ENCODE data around the gene SASH1. TPM values are rescaled to one million over a fixed set of nuclear protein-coding genes. Genes with fewer than 3 reads are reported as not detected.

The SASH1 gene
- total RNA-seq, 1 donor from 2014 or later, result 28.7 TPM

DNA sequence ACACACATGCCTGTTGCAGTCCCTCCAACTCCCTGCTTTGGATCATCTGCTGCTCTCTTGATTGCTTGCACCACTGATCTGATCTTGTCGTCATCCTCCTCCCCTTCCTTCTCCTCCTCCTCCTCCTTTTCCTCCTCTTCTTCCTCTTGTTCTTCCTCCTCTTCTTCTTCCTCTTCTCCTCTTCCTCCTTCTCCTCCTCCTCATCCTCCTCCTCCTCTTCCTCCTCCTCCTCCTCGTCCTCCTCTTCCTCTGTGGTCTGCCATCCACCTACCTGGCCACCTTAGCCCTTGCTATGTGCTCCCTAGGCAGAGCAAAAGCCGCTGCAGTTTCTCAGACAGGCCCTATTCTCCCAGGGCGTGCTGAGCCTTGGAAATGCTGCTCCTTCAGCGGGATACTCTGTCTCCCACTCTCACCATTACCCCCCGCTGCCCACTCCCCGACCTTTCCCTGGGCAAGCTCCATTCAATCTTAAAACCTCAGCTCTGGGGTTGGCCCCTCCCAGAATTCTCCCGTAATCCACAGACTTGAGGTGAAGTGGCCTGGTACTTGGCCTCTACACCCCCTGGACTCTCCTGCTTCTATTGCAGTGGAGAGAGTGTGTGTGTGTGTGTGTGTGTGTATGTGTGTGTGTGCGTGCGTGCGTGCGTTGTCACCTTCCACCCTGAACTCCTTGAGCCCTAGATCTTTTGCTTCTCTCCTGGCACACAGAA lies 105.0 kb downstream of the SASH1 start:
- TF ChIP-seq, protein P1, sequence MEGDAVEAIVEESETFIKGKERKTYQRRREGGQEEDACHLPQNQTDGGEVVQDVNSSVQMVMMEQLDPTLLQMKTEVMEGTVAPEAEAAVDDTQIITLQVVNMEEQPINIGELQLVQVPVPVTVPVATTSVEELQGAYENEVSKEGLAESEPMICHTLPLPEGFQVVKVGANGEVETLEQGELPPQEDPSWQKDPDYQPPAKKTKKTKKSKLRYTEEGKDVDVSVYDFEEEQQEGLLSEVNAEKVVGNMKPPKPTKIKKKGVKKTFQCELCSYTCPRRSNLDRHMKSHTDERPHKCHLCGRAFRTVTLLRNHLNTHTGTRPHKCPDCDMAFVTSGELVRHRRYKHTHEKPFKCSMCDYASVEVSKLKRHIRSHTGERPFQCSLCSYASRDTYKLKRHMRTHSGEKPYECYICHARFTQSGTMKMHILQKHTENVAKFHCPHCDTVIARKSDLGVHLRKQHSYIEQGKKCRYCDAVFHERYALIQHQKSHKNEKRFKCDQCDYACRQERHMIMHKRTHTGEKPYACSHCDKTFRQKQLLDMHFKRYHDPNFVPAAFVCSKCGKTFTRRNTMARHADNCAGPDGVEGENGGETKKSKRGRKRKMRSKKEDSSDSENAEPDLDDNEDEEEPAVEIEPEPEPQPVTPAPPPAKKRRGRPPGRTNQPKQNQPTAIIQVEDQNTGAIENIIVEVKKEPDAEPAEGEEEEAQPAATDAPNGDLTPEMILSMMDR (IDR thresholded peaks at IDR 0.05; ENCODE audit: unreplicated experiment), result no peak
- H3K4me3 Mint-ChIP-seq, result no peak overlapping the region
- no peak for DNase-seq (ENCODE audit: low spot score in 2 of 2, unreplicated experiment in 2 of 2)
- no peaks in the 10 kb centered on the region for H3K27me3 Mint-ChIP-seq (ENCODE audit: low read depth)
- no peaks in the 10 kb centered on the region for H3K9me3 Mint-ChIP-seq
- no peak overlapping the region for H3K27ac Mint-ChIP-seq
- H3K4me1 Mint-ChIP-seq, result peaks cover 31% of the 10 kb centered on the region
- peaks cover 9% of the 10 kb centered on the region for H3K36me3 Mint-ChIP-seq

DNA sequence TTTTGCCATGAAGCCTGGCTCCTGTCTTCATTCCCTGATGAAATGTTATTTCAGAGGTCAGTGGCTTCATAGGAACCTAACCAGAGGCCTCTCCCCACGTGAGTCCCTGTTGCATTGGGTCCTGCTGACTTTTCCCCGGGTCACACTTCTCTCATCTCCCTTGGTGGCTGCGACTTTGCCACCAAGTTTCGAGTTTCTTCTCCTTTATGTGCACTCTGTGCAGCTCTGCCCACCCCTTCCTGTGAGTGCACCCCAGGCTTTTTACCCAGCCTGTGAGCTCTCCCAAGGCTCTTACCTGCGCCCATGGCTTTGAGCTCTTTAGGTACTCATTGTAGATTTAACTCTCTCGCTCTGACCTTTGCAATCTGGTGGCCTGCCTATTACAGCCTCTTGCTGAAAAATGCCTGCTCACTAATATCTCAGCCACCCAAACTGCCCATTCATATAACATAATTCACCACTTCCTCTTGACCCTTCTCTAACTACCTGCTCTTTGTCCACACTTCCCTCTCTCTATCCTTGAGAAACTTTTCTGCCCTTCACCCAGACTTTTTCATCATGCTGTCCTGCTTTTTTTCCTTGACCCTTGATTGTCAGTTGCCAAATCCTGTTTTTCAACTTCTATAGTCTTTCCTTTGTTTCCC lies 105.9 kb downstream of the SASH1 start:
- no peaks in the 10 kb centered on the region for H3K9me3 Mint-ChIP-seq
- TF ChIP-seq, protein P1 (IDR thresholded peaks at IDR 0.05; ENCODE audit: unreplicated experiment), result no peak
- peaks cover 31% of the 10 kb centered on the region for H3K4me1 Mint-ChIP-seq
- no peak for DNase-seq (ENCODE audit: low spot score in 2 of 2, unreplicated experiment in 2 of 2)
- no peaks in the 10 kb centered on the region for H3K27me3 Mint-ChIP-seq (ENCODE audit: low read depth)
- H3K36me3 Mint-ChIP-seq, result peaks cover 9% of the 10 kb centered on the region
- H3K27ac Mint-ChIP-seq, result no peak overlapping the region
- H3K4me3 Mint-ChIP-seq, result no peak overlapping the region

DNA sequence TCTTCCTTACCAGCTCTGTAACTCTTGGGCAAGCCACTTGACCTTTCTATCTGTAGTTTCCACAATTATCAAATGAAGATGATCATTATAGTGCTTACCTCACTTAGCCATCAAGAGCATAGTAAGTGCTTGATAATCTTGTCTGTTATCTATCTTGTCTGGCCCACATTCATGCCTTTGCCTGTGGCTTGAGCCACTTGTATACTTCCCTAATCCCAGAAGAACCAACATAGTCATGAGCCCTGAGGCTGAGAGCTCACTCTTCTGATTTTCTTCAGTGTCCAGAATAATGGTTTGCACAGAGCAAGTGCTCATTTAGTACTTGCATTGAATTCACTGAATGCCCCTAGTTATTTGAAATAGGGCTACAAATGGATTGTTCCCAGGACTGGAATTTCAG lies 108.2 kb downstream of the SASH1 start:
- TF ChIP-seq, protein P1 (IDR thresholded peaks at IDR 0.05; ENCODE audit: unreplicated experiment), result no peak
- Mint-ChIP-seq H3K36me3 (peaks cover 9% of the 10 kb centered on the region), H3K4me3 (no peak overlapping the region), H3K4me1 (peaks cover 14% of the 10 kb centered on the region), H3K27ac (no peak overlapping the region), H3K9me3 (no peaks in the 10 kb centered on the region), H3K27me3 (ENCODE audit: low read depth) (no peaks in the 10 kb centered on the region)
- no peak for DNase-seq (ENCODE audit: low spot score in 2 of 2, unreplicated experiment in 2 of 2)

DNA sequence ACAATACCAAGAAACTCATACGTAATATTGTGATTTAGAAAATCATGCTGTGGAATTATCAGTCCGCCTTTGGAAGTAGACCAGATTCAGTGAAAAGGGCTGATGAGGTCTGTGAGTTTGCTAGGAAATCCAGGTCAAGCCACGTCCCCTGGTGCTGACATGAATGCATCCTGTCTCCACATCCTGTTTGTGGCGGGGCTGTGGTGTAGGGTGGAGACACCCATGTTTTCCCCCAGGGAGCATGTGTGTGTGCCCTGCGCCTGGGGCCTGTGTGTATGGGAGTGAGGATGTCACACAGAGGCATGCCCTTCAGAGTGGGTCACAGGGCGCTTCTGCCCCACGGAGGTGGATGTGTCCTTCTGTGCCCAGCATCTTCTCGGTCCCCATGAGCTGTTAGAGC lies 109.1 kb downstream of the SASH1 start:
- Mint-ChIP-seq H3K9me3 (no peaks in the 10 kb centered on the region), H3K4me1 (peaks cover 11% of the 10 kb centered on the region), H3K4me3 (no peak overlapping the region), H3K27me3 (ENCODE audit: low read depth) (no peaks in the 10 kb centered on the region), H3K36me3 (peaks cover 10% of the 10 kb centered on the region), H3K27ac (no peak overlapping the region)
- DNase-seq (ENCODE audit: low spot score in 2 of 2, unreplicated experiment in 2 of 2), result no peak
- TF ChIP-seq, protein P1 (IDR thresholded peaks at IDR 0.05; ENCODE audit: unreplicated experiment), result no peak

DNA sequence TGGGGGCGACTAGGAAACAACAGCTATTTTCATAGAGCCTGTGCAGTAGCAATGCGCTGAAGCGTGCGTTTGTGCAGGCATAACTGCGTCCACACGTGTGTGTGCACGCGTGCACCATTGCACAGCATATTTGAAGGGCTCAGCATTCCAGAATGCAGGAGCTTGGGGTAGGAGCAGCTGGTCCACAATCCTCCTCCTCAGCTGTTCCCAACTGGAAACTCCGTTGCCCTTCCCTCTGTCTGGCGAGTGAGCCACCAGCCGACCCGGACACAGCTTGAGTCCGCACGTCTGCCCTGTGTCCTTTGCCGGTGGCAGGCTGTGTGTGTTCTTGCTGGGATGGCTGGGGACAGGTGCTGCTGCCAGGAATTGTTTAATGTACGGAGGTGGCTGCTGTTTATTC lies 110.2 kb downstream of the SASH1 start:
- H3K27me3 Mint-ChIP-seq (ENCODE audit: low read depth), result no peaks in the 10 kb centered on the region
- H3K27ac Mint-ChIP-seq, result no peak overlapping the region
- H3K9me3 Mint-ChIP-seq, result no peaks in the 10 kb centered on the region
- no peak for DNase-seq (ENCODE audit: low spot score in 2 of 2, unreplicated experiment in 2 of 2)
- H3K4me1 Mint-ChIP-seq, result peaks cover 8% of the 10 kb centered on the region
- TF ChIP-seq, protein P1 (IDR thresholded peaks at IDR 0.05; ENCODE audit: unreplicated experiment), result no peak
- no peak overlapping the region for H3K4me3 Mint-ChIP-seq
- H3K36me3 Mint-ChIP-seq, result peaks cover 14% of the 10 kb centered on the region
